SK-N-SH (cell line): Measurements from ENCODE around the gene SPPL2C. TPM values are rescaled to one million over a fixed set of nuclear protein-coding genes. Genes with fewer than 3 reads are reported as not detected.
A peak's percentile ranks its signal among the peaks of the same experiment; 100 is the strongest.

Source experiments
- CTCF ChIA-PET: fragments of 300-600, 350-600 bp; formaldehyde crosslinking; extraction: SDS; loops from one replicate; lab custom pipeline; 2021; lab: Yijun Ruan, JAX
- POLR2A ChIA-PET: fragments of 350-600 bp; sonication (Branson Sonifier 250); formaldehyde crosslinking; extraction: SDS; loops from one replicate; lab custom pipeline; 2020; ENCODE audit warnings: antibody characterized with exemption, inconsistent platforms; lab: Yijun Ruan, JAX
- DNase-seq: peaks from one replicate; pipeline ENCODE4 v3.0.0; 2012
- H2AFZ ChIP-seq: fragments of 200-600 bp; sonication (generic); 2 replicates; pipeline ENCODE4 v1.8.1; 2016; ENCODE audit warnings: antibody characterized with exemption, mild to moderate bottlenecking, low read depth
- H3F3A ChIP-seq: fragments of 200-600 bp; sonication (generic); replicated peaks from 2 replicates; pipeline ENCODE3; 2016; ENCODE audit warnings: antibody characterized with exemption, mild to moderate bottlenecking; ENCODE audit not compliant: insufficient read depth
- H3K27ac ChIP-seq, 2 experiments: fragments of 200-500 bp in 1 of 2; fragments of 200-600 bp in 1 of 2; sonication (Bioruptor generic) in 1 of 2; sonication (generic), shearing (Covaris generic) in 1 of 2; 2 replicates each; pipeline versions ENCODE4 v1.5.1 to v1.6.1; 2014 to 2016; ENCODE audit warnings: low read depth in 2 of 2, inconsistent platforms in 1 of 2, low read length in 1 of 2, mild to moderate bottlenecking in 1 of 2, mixed read lengths in 1 of 2
- H3K27me3 ChIP-seq: fragments of 200-600 bp; sonication (generic), shearing (Covaris generic); 2 replicates; pipeline ENCODE4 v1.6.1; 2016; ENCODE audit warnings: mixed run types; ENCODE audit not compliant: insufficient read depth
- H3K36me3 ChIP-seq, 2 experiments: fragments of 200-500 bp in 1 of 2; fragments of 200-600 bp in 1 of 2; sonication (Bioruptor generic) in 1 of 2; sonication (generic) in 1 of 2; replicated peaks in 1 of 2; 2 replicates each; pipeline versions ENCODE3 to v1.5.1; 2014 to 2016; ENCODE audit warnings: low read length in 1 of 2, mild to moderate bottlenecking in 1 of 2; ENCODE audit not compliant: insufficient read depth in 2 of 2, control insufficient read depth in 1 of 2
- H3K4me1 ChIP-seq, 2 experiments: fragments of 200-500 bp in 1 of 2; fragments of 200-600 bp in 1 of 2; sonication (Bioruptor generic) in 1 of 2; sonication (generic), shearing (Covaris generic) in 1 of 2; 2 replicates each; pipeline versions ENCODE4 v1.5.1 to v1.6.1; 2014 to 2016; ENCODE audit warnings: low read depth in 1 of 2, low read length in 1 of 2, mixed run types in 1 of 2; ENCODE audit not compliant: insufficient read depth in 2 of 2, control insufficient read depth in 1 of 2
- H3K4me2 ChIP-seq: fragments of 200-600 bp; sonication (generic), shearing (Covaris generic); 2 replicates; pipeline ENCODE4 v1.6.1; 2017; ENCODE audit warnings: mixed run types
- H3K4me3 ChIP-seq, 2 experiments: fragments of 200-500 bp in 1 of 2; fragments of 200-600 bp in 1 of 2; sonication (Bioruptor generic) in 1 of 2; sonication (generic), shearing (Covaris generic) in 1 of 2; 2 replicates each; pipeline versions ENCODE4 v1.5.1 to v1.8.1; 2014 to 2016; ENCODE audit warnings: low read depth in 2 of 2, inconsistent platforms in 1 of 2, low read length in 1 of 2, mild to moderate bottlenecking in 1 of 2, mixed read lengths in 1 of 2, moderate library complexity in 1 of 2
- H3K79me2 ChIP-seq: fragments of 200-600 bp; sonication (generic); 2 replicates; pipeline ENCODE4 v1.8.1; 2017; ENCODE audit warnings: mild to moderate bottlenecking; ENCODE audit not compliant: insufficient read depth
- H3K9ac ChIP-seq: fragments of 200-600 bp; sonication (generic); 2 replicates; pipeline ENCODE4 v1.6.1; 2017; ENCODE audit warnings: mixed run types
- H3K9me2 ChIP-seq: fragments of 200-600 bp; sonication (generic); 2 replicates; pipeline ENCODE4 v1.6.1; 2017; ENCODE audit warnings: mixed run types
- H3K9me3 ChIP-seq: fragments of 200-600 bp; sonication (generic); 2 replicates; pipeline ENCODE4 v1.6.1; 2017; ENCODE audit warnings: mixed run types, mild to moderate bottlenecking, moderate library complexity
- H4K20me1 ChIP-seq: fragments of 200-600 bp; sonication (generic); 2 replicates; pipeline ENCODE4 v1.6.1; 2017; ENCODE audit warnings: mild to moderate bottlenecking, mixed run types; ENCODE audit not compliant: insufficient read depth
- EZH2phosphoT487 ChIP-seq: fragments of 200-600 bp; sonication (generic); IDR thresholded peaks from 2 replicates; pipeline ENCODE4 v1.6.1; 2017; ENCODE audit warnings: low read depth, mixed run types, mild to moderate bottlenecking, antibody characterized with exemption, moderate library complexity, borderline replicate concordance
- FOSL2 ChIP-seq: IDR thresholded peaks from 2 replicates; pipeline ENCODE4 v1.4.0; 2012; ENCODE audit warnings: low read depth, mild to moderate bottlenecking, moderate library complexity, borderline replicate concordance
- GABPA ChIP-seq: IDR thresholded peaks from 2 replicates; pipeline ENCODE4 v1.4.0; 2012; ENCODE audit warnings: low read depth, mild to moderate bottlenecking
- MEF2A ChIP-seq: IDR thresholded peaks from 2 replicates; pipeline ENCODE4 v1.4.0; 2012; ENCODE audit warnings: low read depth, borderline replicate concordance
- NRF1 ChIP-seq: IDR thresholded peaks from 2 replicates; pipeline ENCODE4 v1.6.1; 2012; ENCODE audit warnings: low read depth, mild to moderate bottlenecking, low read length
- POLR2AphosphoS5 ChIP-seq: IDR thresholded peaks from 2 replicates; pipeline ENCODE4 v1.6.1; 2012; ENCODE audit warnings: low read depth, low read length
- REST ChIP-seq: IDR thresholded peaks from 2 replicates; pipeline ENCODE4 v1.6.1; 2012; ENCODE audit warnings: mild to moderate bottlenecking, low read depth, low read length, moderate library complexity
- RXRA ChIP-seq: IDR thresholded peaks from 2 replicates; pipeline ENCODE4 v1.4.0; 2012; ENCODE audit warnings: low read depth, mild to moderate bottlenecking, borderline replicate concordance
- TAF1 ChIP-seq: IDR thresholded peaks from 2 replicates; pipeline ENCODE4 v1.6.1; 2012; ENCODE audit warnings: low read depth, mild to moderate bottlenecking, low read length, moderate library complexity, borderline replicate concordance
- USF1 ChIP-seq: IDR thresholded peaks from 2 replicates; pipeline ENCODE4 v1.4.0; 2012; ENCODE audit warnings: low read depth, borderline replicate concordance
- YY1 ChIP-seq: IDR thresholded peaks from 2 replicates; pipeline ENCODE4 v1.4.0; 2012; ENCODE audit warnings: low read depth, mild to moderate bottlenecking
- ZBTB33 ChIP-seq: IDR thresholded peaks from 2 replicates; pipeline ENCODE4 v1.4.0; 2012; ENCODE audit warnings: low read depth, borderline replicate concordance
- WGBS: methylation state at CpG from one replicate; pipeline ENCODE4 v1.1.6; 2017; ENCODE audit warnings: low lambda C conversion rate; 5-methylcytosine and 5-hydroxymethylcytosine counted together
- polyA plus RNA-seq, 3 experiments: library from polyadenylated mRNA; depleted of rRNA; stranded (reverse); fragments of >200 nt; gene quantifications; 2 replicates each; pipeline ENCODE4 v1.2.3, GENCODE V29; 2012
- TF ChIP-seq, protein P1 (sequence below): IDR thresholded peaks from 2 replicates; pipeline ENCODE4 v1.4.0; 2012; ENCODE audit warnings: low read depth
- TF ChIP-seq, protein P2 (sequence below): fragments of 150-350 bp; IDR thresholded peaks from 2 replicates; pipeline ENCODE4 v1.6.1; 2017; ENCODE audit warnings: antibody characterized with exemption, low read length, low read depth, borderline replicate concordance

Gene SPPL2C
- polyA plus RNA-seq, 1 of the 3 experiments (the other 2 are of a cell fraction), result not detected

DNA sequence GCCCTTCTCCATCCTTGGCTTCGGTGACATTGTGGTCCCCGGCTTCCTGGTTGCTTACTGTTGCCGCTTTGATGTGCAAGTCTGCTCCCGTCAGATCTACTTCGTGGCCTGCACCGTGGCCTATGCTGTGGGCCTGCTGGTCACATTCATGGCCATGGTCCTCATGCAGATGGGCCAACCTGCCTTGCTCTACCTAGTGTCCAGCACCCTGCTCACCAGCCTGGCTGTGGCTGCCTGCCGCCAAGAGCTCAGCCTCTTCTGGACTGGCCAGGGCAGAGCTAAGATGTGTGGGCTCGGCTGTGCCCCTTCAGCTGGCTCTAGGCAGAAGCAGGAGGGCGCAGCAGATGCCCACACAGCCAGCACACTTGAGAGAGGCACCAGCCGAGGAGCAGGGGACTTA, 1.5 kb downstream of the SPPL2C start:
- no peak for TF ChIP-seq YY1
- TF ChIP-seq USF1, result no peak
- no peak for TF ChIP-seq GABPA
- TF ChIP-seq ZBTB33, result no peak
- no peak for TF ChIP-seq REST
- no peak for TF ChIP-seq RXRA
- TF ChIP-seq FOSL2, result no peak
- TF ChIP-seq, all 33 proteins: peak for 0
- Histone ChIP-seq H3K4me3 (no peak overlapping the region), H3K36me3 (no peaks in the 10 kb centered on the region), H4K20me1 (no peaks in the 10 kb centered on the region), H2AFZ (no peak overlapping the region), H3K4me2 (no peak overlapping the region), H3F3A (no peaks in the 10 kb centered on the region), H3K79me2 (no peaks in the 10 kb centered on the region), H3K9me3 (no peaks in the 10 kb centered on the region), H3K27me3 (peaks cover 6% of the 10 kb centered on the region), H3K9ac (no peak overlapping the region), H3K4me1 (peaks cover 0 to 18% of the 10 kb centered on the region in 2 experiments; a peak in 1 of 4 replicates), H3K9me2 (no peaks in the 10 kb centered on the region), H3K27ac (no peak overlapping the region)
- 71% methylated on average over 9 of the region's 10 CpGs for WGBS
- ChIA-PET CTCF (interaction anchor here (1.2 to 17.2 kb wide), 2 partner anchors 15 to 63 kb away, joined by 4 to 327 read pairs; no protein-coding TSS in a partner anchor), POLR2A (no interaction called here)
- no peak for DNase-seq

DNA sequence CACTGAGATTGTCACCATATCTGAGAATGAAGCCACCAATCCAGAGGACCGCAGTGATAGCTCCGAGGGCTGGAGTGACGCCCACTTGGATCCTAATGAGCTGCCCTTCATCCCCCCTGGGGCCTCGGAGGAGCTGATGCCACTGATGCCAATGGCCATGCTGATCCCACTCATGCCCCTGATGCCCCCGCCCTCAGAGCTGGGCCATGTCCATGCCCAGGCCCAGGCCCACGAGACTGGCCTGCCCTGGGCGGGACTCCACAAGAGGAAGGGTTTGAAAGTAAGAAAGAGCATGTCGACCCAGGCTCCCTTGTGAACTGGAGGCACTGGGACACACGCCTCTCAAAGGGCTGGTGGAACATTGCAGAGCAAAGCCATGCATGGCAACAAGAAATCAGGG, 2.0 kb downstream of the SPPL2C start:
- no peak overlapping the region for H3K4me3 ChIP-seq

More for the DNA sequence above, 2.0 kb downstream of the SPPL2C start:
- no peaks in the 10 kb centered on the region for H3F3A ChIP-seq
- no peaks in the 10 kb centered on the region for H3K79me2 ChIP-seq
- 35% methylated on average over 4 of the region's 9 CpGs for WGBS
- H3K4me2 ChIP-seq, result no peak overlapping the region
- no peaks in the 10 kb centered on the region for H3K9me3 ChIP-seq
- H3K4me1 ChIP-seq, result peaks cover 0 to 17% of the 10 kb centered on the region in 2 experiments; a peak in 1 of 4 replicates
- peak; percentile 24 for DNase-seq
- H3K27me3 ChIP-seq, result peaks cover 9% of the 10 kb centered on the region
- no peaks in the 10 kb centered on the region for H3K9me2 ChIP-seq
- no peaks in the 10 kb centered on the region for H3K36me3 ChIP-seq
- no peaks in the 10 kb centered on the region for H4K20me1 ChIP-seq
- TF ChIP-seq, protein P1, sequence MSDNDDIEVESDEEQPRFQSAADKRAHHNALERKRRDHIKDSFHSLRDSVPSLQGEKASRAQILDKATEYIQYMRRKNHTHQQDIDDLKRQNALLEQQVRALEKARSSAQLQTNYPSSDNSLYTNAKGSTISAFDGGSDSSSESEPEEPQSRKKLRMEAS, result no peak
- no peak for TF ChIP-seq POLR2AphosphoS5
- TF ChIP-seq, protein P2, sequence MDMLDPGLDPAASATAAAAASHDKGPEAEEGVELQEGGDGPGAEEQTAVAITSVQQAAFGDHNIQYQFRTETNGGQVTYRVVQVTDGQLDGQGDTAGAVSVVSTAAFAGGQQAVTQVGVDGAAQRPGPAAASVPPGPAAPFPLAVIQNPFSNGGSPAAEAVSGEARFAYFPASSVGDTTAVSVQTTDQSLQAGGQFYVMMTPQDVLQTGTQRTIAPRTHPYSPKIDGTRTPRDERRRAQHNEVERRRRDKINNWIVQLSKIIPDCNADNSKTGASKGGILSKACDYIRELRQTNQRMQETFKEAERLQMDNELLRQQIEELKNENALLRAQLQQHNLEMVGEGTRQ, result no peak
- TF ChIP-seq NRF1, result no peak
- no peak for TF ChIP-seq ZBTB33
- no peak for TF ChIP-seq TAF1
- TF ChIP-seq MEF2A, result no peak
- no peak for TF ChIP-seq EZH2phosphoT487
- ChIA-PET CTCF (interaction anchor here (0.7 to 17.2 kb wide), 2 partner anchors 15 to 207 kb away, joined by 4 to 327 read pairs; no protein-coding TSS in a partner anchor), POLR2A (no interaction called here)
- H2AFZ ChIP-seq, result no peak overlapping the region
- H3K27ac ChIP-seq, result no peak overlapping the region
- no peak overlapping the region for H3K9ac ChIP-seq
